Activated T-cell treated with anti-CD3 and anti-CD28 coated beads, Interleukin-2, amount 50 U/mL, for 48 hours (primary cell): ENCODE data around the gene DEFB118.
"Not testable (repeated sequence)": the region's sequence is repeated elsewhere in the genome, so short reads cannot be mapped to it uniquely, and the experiment has no call there.

Source experiments
- DNase-seq, 2 experiments: peaks; one replicate each; pipeline ENCODE4 v3.0.0-alpha.2; 2020

Gene DEFB118

GRCh38 chr20:31368301-31368700, at the start of gene DEFB118:
Gene DEFB118, plus strand, starts transcription at chr20:31368601. Its CDS starts 50 bp downstream, at chr20:31368651.
- DNase-seq, result no peak

GRCh38 chr20:31322504-31322903, 45.9 kb upstream of the DEFB118 start:
- DNase-seq, result no peak

- DNase-seq, result no peak
These were observed 37.5 kb upstream of the DEFB118 start for GRCh38 chr20:31330893-31331292.

GRCh38 chr20:31341470-31341869, 26.9 kb upstream of the DEFB118 start:
- DNase-seq, result no peak

GRCh38 chr20:31355981-31356380, 12.4 kb upstream of the DEFB118 start:
- no peak for DNase-seq

GRCh38 chr20:31363295-31363694, 5.1 kb upstream of the DEFB118 start:
- no peak for DNase-seq

GRCh38 chr20:31364272-31364671, 4.1 kb upstream of the DEFB118 start:
- DNase-seq, result not testable (repeated sequence)

- DNase-seq, result no peak
These were observed 5.9 kb downstream of the DEFB118 start for GRCh38 chr20:31374346-31374745.

GRCh38 chr20:31390490-31390889, 22.1 kb downstream of the DEFB118 start, which contains the start of gene DEFB119:
Gene DEFB119, minus strand, starts transcription at chr20:31390590. Its CDS starts 107 bp downstream, at chr20:31390483.
- DNase-seq, result no peak

- DNase-seq, result no peak
These were observed 24.4 kb downstream of the DEFB118 start for GRCh38 chr20:31392836-31393235.

GRCh38 chr20:31394900-31395299, 26.5 kb downstream of the DEFB118 start:
- DNase-seq, result no peak

GRCh38 chr20:31403886-31404285, 35.5 kb downstream of the DEFB118 start:
- DNase-seq, result no peak

- no peak for DNase-seq
These were observed 37.7 kb downstream of the DEFB118 start, which contains the start of gene DEFB121 for GRCh38 chr20:31406115-31406514. Gene DEFB121, minus strand, starts transcription at chr20:31406215. Its CDS starts 63 bp downstream, at chr20:31406152.

- no peak for DNase-seq
These were observed 41.6 kb downstream of the DEFB118 start for GRCh38 chr20:31410011-31410410.

- no peak for DNase-seq
These were observed 46.0 kb downstream of the DEFB118 start for GRCh38 chr20:31414381-31414780.

GRCh38 chr20:31415653-31416052, 47.3 kb downstream of the DEFB118 start:
- no peak for DNase-seq

GRCh38 chr20:31418307-31418706, 49.9 kb downstream of the DEFB118 start:
- no peak for DNase-seq
